ENCODE results near the gene DISC1. TPM values are rescaled to one million over a fixed set of nuclear protein-coding genes. Genes with fewer than 3 reads are reported as not detected.

The DISC1 gene
- total RNA-seq, 6 experiments from 2014 or later, result 1.8 to 3.3 (median 2.4) TPM

DNA sequence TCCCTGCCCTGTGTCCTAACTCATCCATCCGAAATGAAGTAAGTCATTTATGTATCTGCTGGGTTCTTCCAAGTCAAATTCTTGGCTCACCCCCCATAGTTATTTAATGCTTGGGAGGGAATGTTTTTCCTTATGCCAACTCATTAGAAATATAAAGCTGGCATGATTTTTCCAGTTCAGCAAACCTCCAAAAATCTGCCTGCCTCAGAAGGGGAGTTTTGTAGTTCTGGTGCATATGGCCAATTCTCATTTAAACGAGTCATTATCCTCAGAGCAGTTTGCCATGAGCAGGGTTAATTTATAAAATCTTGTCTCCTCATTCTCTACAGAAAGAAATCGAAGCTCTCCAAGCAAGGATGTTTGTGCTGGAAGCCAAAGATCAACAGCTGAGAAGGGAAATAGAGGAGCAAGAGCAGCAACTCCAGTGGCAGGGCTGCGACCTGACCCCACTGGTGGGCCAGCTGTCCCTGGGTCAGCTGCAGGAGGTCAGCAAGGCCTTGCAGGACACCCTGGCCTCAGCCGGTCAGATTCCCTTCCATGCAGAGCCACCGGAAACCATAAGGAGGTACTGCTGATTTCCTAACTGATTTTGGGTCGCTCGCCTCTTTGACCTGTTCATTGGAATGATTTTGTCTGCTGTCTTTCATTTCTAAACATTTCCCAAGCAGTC lies 144.1 kb downstream of the DISC1 start:
- WGBS (ENCODE audit: insufficient coverage, low coverage, low lambda C conversion rate, missing lambda C conversion rate), result 61% methylated on average over 8 of the region's 8 CpGs
- no peak overlapping the region for H3K27ac ChIP-seq
- intact Hi-C loops (cut with DNase I), result no loop called here
- no peak for DNase-seq
- H3K4me3 ChIP-seq, result no peak overlapping the region
- TF ChIP-seq, protein P1, sequence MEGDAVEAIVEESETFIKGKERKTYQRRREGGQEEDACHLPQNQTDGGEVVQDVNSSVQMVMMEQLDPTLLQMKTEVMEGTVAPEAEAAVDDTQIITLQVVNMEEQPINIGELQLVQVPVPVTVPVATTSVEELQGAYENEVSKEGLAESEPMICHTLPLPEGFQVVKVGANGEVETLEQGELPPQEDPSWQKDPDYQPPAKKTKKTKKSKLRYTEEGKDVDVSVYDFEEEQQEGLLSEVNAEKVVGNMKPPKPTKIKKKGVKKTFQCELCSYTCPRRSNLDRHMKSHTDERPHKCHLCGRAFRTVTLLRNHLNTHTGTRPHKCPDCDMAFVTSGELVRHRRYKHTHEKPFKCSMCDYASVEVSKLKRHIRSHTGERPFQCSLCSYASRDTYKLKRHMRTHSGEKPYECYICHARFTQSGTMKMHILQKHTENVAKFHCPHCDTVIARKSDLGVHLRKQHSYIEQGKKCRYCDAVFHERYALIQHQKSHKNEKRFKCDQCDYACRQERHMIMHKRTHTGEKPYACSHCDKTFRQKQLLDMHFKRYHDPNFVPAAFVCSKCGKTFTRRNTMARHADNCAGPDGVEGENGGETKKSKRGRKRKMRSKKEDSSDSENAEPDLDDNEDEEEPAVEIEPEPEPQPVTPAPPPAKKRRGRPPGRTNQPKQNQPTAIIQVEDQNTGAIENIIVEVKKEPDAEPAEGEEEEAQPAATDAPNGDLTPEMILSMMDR (IDR thresholded peaks at IDR 0.05), result no peak
- H3K9me3 ChIP-seq, result no peaks in the 10 kb centered on the region
- no peaks in the 10 kb centered on the region for H3K36me3 ChIP-seq
- no peaks in the 10 kb centered on the region for H3K4me1 ChIP-seq
- no peaks in the 10 kb centered on the region for H3K27me3 ChIP-seq
- peak in 1 of 4 donors; percentile 27 for ATAC-seq

DNA sequence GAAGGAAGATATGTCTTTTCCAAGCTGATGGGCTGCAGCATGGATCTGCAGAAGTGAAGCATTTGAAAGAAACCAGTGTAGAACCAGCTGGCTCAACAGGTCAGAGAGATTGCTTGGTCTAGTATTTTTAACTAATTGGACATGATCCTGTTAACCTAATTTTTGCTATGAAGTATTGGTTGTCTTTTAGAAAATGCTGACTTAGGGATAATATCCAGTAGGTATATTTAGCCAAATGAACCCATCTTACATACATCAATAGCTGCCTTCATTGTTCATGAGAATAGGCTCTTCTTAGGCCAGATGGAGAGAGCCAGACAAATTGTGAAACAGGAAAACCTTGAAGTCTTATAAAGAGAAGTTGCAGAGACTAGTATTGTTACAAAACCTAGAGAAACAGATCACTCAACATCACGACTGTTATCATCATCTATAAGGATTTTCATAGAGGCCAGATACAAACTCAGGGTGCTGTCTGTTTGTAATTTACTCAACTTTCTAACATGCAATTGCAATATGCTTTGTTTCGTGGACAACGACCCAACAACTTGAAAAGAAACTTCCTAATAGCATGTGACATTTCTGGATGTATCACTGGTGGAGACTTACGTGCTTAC lies 148.2 kb downstream of the DISC1 start:
- H3K27me3 ChIP-seq, result no peaks in the 10 kb centered on the region
- intact Hi-C loops (cut with DNase I), result no loop called here
- H3K9me3 ChIP-seq, result no peaks in the 10 kb centered on the region
- 78% methylated on average over 4 of the region's 4 CpGs for WGBS (ENCODE audit: insufficient coverage, low coverage, low lambda C conversion rate, missing lambda C conversion rate)
- H3K27ac ChIP-seq, result no peak overlapping the region
- DNase-seq, result no peak
- no peaks in the 10 kb centered on the region for H3K4me1 ChIP-seq
- TF ChIP-seq, protein P1 (IDR thresholded peaks at IDR 0.05), result no peak
- TF ChIP-seq POLR2A (IDR thresholded peaks at IDR 0.05), result no peak
- H3K36me3 ChIP-seq, result no peaks in the 10 kb centered on the region
- H3K4me3 ChIP-seq, result no peak overlapping the region
- ATAC-seq, result no peak

DNA sequence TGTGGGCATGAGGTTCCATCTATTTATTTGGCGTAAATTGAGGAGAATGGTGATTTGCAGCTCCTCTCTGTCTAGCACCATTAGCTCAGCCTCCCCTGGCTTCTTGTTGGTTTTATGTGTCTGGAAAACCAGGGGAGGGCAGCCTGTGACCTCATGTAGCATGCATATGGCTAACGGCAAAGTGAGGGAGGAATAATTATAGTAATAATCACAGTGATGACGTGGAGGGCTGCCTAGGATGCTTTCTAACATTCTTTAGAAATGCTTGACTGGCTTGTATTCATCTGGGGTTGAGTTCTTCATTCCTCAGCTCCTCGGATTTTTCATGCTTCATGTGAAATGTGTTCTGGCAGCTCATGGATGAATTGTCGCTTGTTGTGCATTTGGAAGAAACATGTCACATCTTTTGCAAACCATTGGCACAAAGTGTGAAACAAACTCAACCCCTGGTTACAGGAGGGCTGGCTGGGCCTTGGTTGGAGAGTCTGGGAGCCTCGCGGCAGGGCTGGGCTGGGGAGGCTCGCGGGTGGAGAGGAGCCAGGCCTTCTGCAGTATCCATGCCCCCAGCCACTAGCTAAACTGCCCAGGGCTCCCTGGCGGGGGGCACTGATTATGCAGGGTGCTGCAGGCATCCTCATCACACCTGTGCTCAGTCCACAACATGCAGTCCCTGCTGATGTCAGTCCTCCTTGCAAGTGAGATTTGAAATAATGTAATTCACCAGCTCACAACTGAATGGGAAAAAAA lies 149.6 kb downstream of the DISC1 start:
- no peaks in the 10 kb centered on the region for H3K27me3 ChIP-seq
- ATAC-seq (peak in 1 of 4 donors; percentile 16), DNase-seq (no peak)
- WGBS (ENCODE audit: insufficient coverage, low coverage, low lambda C conversion rate, missing lambda C conversion rate), result 53% methylated on average over 5 of the region's 10 CpGs
- intact Hi-C loops (cut with DNase I), result no loop called here
- no peak overlapping the region for H3K27ac ChIP-seq
- no peak for TF ChIP-seq POLR2A (IDR thresholded peaks at IDR 0.05)
- TF ChIP-seq, protein P1 (IDR thresholded peaks at IDR 0.05), result no peak
- H3K9me3 ChIP-seq, result no peaks in the 10 kb centered on the region
- no peaks in the 10 kb centered on the region for H3K4me1 ChIP-seq
- H3K4me3 ChIP-seq, result no peak overlapping the region
- H3K36me3 ChIP-seq, result no peaks in the 10 kb centered on the region

DNA sequence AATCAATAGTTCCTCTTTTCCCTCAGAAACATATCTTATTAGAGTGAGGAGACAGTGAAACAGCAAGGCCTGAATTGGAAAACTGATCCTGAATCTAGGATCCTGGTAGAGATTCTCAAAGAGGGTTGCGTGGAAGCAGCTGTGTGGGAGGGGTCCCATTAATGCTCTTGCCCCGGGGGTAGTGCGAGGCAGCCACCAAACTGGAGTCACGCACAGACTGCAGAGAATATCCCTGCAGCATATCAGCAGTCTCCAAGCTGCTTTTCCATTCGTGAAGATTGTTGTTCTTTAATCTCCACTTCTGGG lies 150.1 kb downstream of the DISC1 start:
- Histone ChIP-seq H3K27me3 (no peaks in the 10 kb centered on the region), H3K9me3 (no peaks in the 10 kb centered on the region), H3K27ac (no peak overlapping the region), H3K36me3 (no peaks in the 10 kb centered on the region), H3K4me1 (no peaks in the 10 kb centered on the region), H3K4me3 (no peak overlapping the region)
- intact Hi-C loops (cut with DNase I), result no loop called here
- ATAC-seq (no peak), DNase-seq (no peak)
- 41% methylated on average over 4 of the region's 5 CpGs for WGBS (ENCODE audit: insufficient coverage, low coverage, low lambda C conversion rate, missing lambda C conversion rate)
- TF ChIP-seq, protein P1 (IDR thresholded peaks at IDR 0.05), result no peak
- TF ChIP-seq POLR2A (IDR thresholded peaks at IDR 0.05), result no peak
